IMR-90 (cell line): ENCODE measurements around the gene DOCK10. TPM values are rescaled to one million over a fixed set of nuclear protein-coding genes. Genes with fewer than 3 reads are reported as not detected.

Experiments
- ATAC-seq: fragments of 200-7000 bp; cut with Tn5 transposase; 2 replicates; pipeline ENCODE4 v1.9.1; 2020; ENCODE audit warnings: low read depth, mild to moderate bottlenecking, moderate library complexity
- BruUV-seq: library from RNA; stranded (reverse); fragments of 400-500 nt; replicated peaks from 2 replicates; lab custom pipeline; 2021; lab: Mats Ljungman, UMichigan
- CTCF ChIA-PET: fragments of 300-600 bp; formaldehyde crosslinking; extraction: SDS; loops from one replicate; lab custom pipeline; 2021; ENCODE audit warnings: antibody characterized with exemption; lab: Yijun Ruan, JAX
- POLR2A ChIA-PET: fragments of 300-600 bp; sonication (Branson Sonifier 250); formaldehyde crosslinking; loops from one replicate; lab custom pipeline; 2022; ENCODE audit warnings: antibody characterized with exemption; ENCODE audit not compliant: unreplicated experiment; lab: Charles Lee
- DNase-seq: peaks from one replicate; pipeline ENCODE4 v3.0.0; 2013
- H2AFZ ChIP-seq: replicated peaks from 2 replicates; pipeline ENCODE3; 2013; ENCODE audit warnings: low read length, mild to moderate bottlenecking; ENCODE audit not compliant: poor library complexity
- H2AK5ac ChIP-seq: 2 replicates; pipeline ENCODE4 v1.6.1; 2013; ENCODE audit warnings: low read depth, low read length, inconsistent platforms
- H2AK9ac ChIP-seq: replicated peaks from 2 replicates; pipeline ENCODE3; 2013; ENCODE audit warnings: mild to moderate bottlenecking, low read depth, low read length, moderate library complexity; ENCODE audit not compliant: poor library complexity
- H2BK120ac ChIP-seq: 2 replicates; pipeline ENCODE4 v1.6.1; 2013; ENCODE audit warnings: low read depth, low read length, inconsistent platforms
- H2BK15ac ChIP-seq: 3 replicates; pipeline ENCODE4 v1.6.1; 2013; ENCODE audit warnings: low read depth, low read length, inconsistent platforms
- H2BK20ac ChIP-seq: 2 replicates; pipeline ENCODE4 v1.6.1; 2013; ENCODE audit warnings: low read depth, mild to moderate bottlenecking, inconsistent platforms, low read length, moderate library complexity
- H2BK5ac ChIP-seq: 2 replicates; pipeline ENCODE4 v1.6.1; 2013; ENCODE audit warnings: mild to moderate bottlenecking, low read depth, low read length, inconsistent platforms; ENCODE audit not compliant: poor library complexity, severe bottlenecking
- H3K14ac ChIP-seq: replicated peaks from 2 replicates; pipeline ENCODE4 v1.6.1; 2013; ENCODE audit warnings: low read depth, low read length, inconsistent platforms
- H3K18ac ChIP-seq: 2 replicates; pipeline ENCODE4 v1.6.1; 2013; ENCODE audit warnings: low read depth, low read length, control low read depth
- H3K23ac ChIP-seq: 2 replicates; pipeline ENCODE4 v1.6.1; 2013; ENCODE audit warnings: low read depth, low read length, inconsistent platforms
- H3K27ac ChIP-seq: 2 replicates; pipeline ENCODE4 v1.5.1; 2013; ENCODE audit warnings: mild to moderate bottlenecking, control low read depth, low read length; ENCODE audit not compliant: insufficient read depth
- H3K27me3 ChIP-seq: 2 replicates; pipeline ENCODE4 v1.6.1; 2013; ENCODE audit warnings: low read length; ENCODE audit not compliant: control insufficient read depth, insufficient read depth
- H3K36me3 ChIP-seq: 2 replicates; pipeline ENCODE4 v1.6.1; 2013; ENCODE audit warnings: low read length, mixed read lengths; ENCODE audit not compliant: control insufficient read depth, insufficient read depth
- H3K4ac ChIP-seq: 2 replicates; pipeline ENCODE4 v1.6.1; 2013; ENCODE audit warnings: low read depth, low read length, inconsistent platforms
- H3K4me1 ChIP-seq: 2 replicates; pipeline ENCODE4 v1.6.1; 2013; ENCODE audit warnings: low read length, mixed read lengths; ENCODE audit not compliant: control insufficient read depth, insufficient read depth
- H3K4me2 ChIP-seq: 2 replicates; pipeline ENCODE4 v1.6.1; 2013; ENCODE audit warnings: low read depth, mild to moderate bottlenecking, control low read depth, low read length, moderate library complexity
- H3K4me3 ChIP-seq: 2 replicates; pipeline ENCODE4 v1.5.1; 2013; ENCODE audit warnings: low read depth, mild to moderate bottlenecking, control low read depth, low read length, moderate library complexity; ENCODE audit not compliant: insufficient read depth
- H3K56ac ChIP-seq: 2 replicates; pipeline ENCODE4 v1.6.1; 2013; ENCODE audit warnings: low read length, inconsistent platforms; ENCODE audit not compliant: insufficient read depth; ENCODE audit errors: extremely low read depth
- H3K79me1 ChIP-seq, 2 experiments: 2 replicates each; pipeline ENCODE4 v1.6.1; 2013; ENCODE audit warnings: low read length in 2 of 2, inconsistent platforms in 1 of 2, low read depth in 1 of 2
- H3K9ac ChIP-seq: 2 replicates; pipeline ENCODE4 v1.6.1; 2013; ENCODE audit warnings: low read depth, low read length, control low read depth
- H3K9me1 ChIP-seq: 2 replicates; pipeline ENCODE4 v1.6.1; 2013; ENCODE audit warnings: low read length, inconsistent platforms; ENCODE audit not compliant: insufficient read depth
- H3K9me3 ChIP-seq: 2 replicates; pipeline ENCODE4 v1.6.1; 2013; ENCODE audit warnings: low read length; ENCODE audit not compliant: control insufficient read depth, insufficient read depth
- H4K20me1 ChIP-seq: 2 replicates; pipeline ENCODE4 v1.6.1; 2013; ENCODE audit warnings: low read length, inconsistent platforms; ENCODE audit not compliant: insufficient read depth
- H4K5ac ChIP-seq: 2 replicates; pipeline ENCODE4 v1.6.1; 2013; ENCODE audit warnings: mild to moderate bottlenecking, low read depth, low read length, control low read depth
- H4K8ac ChIP-seq, 2 experiments: 2 replicates each; pipeline ENCODE4 v1.6.1; 2013; ENCODE audit warnings: low read depth in 2 of 2, low read length in 2 of 2, control low read depth in 1 of 2, inconsistent platforms in 1 of 2
- H4K91ac ChIP-seq: 2 replicates; pipeline ENCODE4 v1.6.1; 2013; ENCODE audit warnings: low read depth, low read length, inconsistent platforms; ENCODE audit not compliant: insufficient read depth
- FOS ChIP-seq: fragments of 150-350 bp; IDR thresholded peaks from 2 replicates; pipeline ENCODE4 v1.6.1; 2016; ENCODE audit warnings: low read depth, low read length
- WGBS, 2 experiments: methylation state at CpG; one replicate each; pipeline versions ENCODE4 v1.1.5 to v1.1.7; 2013; ENCODE audit warnings: missing lambda C conversion rate in 2 of 2; ENCODE audit not compliant: insufficient read length in 1 of 2; ENCODE audit errors: extremely low coverage in 2 of 2; 5-methylcytosine and 5-hydroxymethylcytosine counted together
- dilution Hi-C: fragments of 300-500 bp; cut with HindIII; formaldehyde crosslinking; loops from one replicate; pipeline ENCODE4 v1.14.3; 2018; ENCODE audit warnings: low sequenced_read_pairs; ENCODE audit not compliant: unreplicated experiment
- in situ Hi-C: fragments of 300-500 bp; cut with MboI; formaldehyde crosslinking; loops from 3 replicates; pipeline ENCODE4 v1.14.3; 2019; ENCODE audit warnings: low sequenced_read_pairs, inconsistent platforms, mixed read lengths
- intact Hi-C: fragments of 100-400 bp; cut with micrococcal nuclease; formaldehyde crosslinking; loops from 2 replicates; pipeline ENCODE4 v1.10.0; 2022
- polyA plus RNA-seq, 3 experiments: library from polyadenylated mRNA; depleted of rRNA; stranded (reverse); fragments of >200 nt; gene quantifications; 2 replicates each; pipeline ENCODE4 v1.2.3, GENCODE V29; 2012; ENCODE audit warnings: low replicate concordance in 1 of 3
- total RNA-seq: library from RNA; depleted of rRNA; stranded (reverse); fragments of >200 nt; gene quantifications from 2 replicates; pipeline ENCODE4 v1.2.3, GENCODE V29; 2012
- TF ChIP-seq, protein P1 (sequence below): fragments of 150-350 bp; IDR thresholded peaks from 2 replicates; pipeline ENCODE4 v1.6.1; 2017; ENCODE audit warnings: mild to moderate bottlenecking, antibody characterized with exemption, low read length, low read depth

The DOCK10 gene
- total and polyA plus RNA-seq, 2 of the 4 experiments (the other 2 are of a cell fraction) = 58.6 to 75.3 TPM

DNA sequence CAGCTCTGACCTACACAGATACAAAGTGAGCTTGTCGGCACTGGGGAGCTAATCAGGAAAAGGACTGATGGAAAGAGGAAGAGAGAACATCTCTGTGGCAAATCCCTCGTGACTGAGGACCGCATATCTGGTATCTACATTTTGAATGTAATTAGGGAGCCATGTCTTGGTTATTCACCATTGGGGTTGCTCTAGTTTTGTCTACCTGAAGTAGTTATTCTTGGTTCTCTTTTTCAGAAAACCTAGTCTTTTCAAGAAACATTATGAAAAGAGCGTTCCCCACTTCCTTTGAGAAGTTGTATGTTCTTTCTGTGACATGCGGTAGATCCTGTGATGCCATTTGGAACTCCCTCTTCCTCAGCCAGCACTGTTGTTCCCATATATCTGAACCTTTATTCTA lies 104.4 kb downstream of the DOCK10 start:
- H2AK9ac ChIP-seq = no peak overlapping the region
- H3K9me1 ChIP-seq = no peaks in the 10 kb centered on the region
- ATAC-seq = no peak
- no peaks in the 10 kb centered on the region for H3K27me3 ChIP-seq
- H3K27ac ChIP-seq = no peak overlapping the region
- intact Hi-C loops = no loop called here
- no peak overlapping the region for H3K4ac ChIP-seq
- TF ChIP-seq FOS = no peak
- TF ChIP-seq, protein P1, sequence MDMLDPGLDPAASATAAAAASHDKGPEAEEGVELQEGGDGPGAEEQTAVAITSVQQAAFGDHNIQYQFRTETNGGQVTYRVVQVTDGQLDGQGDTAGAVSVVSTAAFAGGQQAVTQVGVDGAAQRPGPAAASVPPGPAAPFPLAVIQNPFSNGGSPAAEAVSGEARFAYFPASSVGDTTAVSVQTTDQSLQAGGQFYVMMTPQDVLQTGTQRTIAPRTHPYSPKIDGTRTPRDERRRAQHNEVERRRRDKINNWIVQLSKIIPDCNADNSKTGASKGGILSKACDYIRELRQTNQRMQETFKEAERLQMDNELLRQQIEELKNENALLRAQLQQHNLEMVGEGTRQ = no peak
- BruUV-seq = no TSS peak
- no peak overlapping the region for H3K56ac ChIP-seq
- in situ Hi-C loops = no loop called here
- no peak overlapping the region for H3K9ac ChIP-seq
- DNase-seq = no peak
- H2BK20ac ChIP-seq = no peak overlapping the region
- no peak overlapping the region for H3K4me3 ChIP-seq
- no peak overlapping the region for H2BK5ac ChIP-seq
- H2AFZ ChIP-seq = no peak overlapping the region
- H3K79me1 ChIP-seq = peaks cover 31 to 41% of the 10 kb centered on the region in 2 experiments
- H3K23ac ChIP-seq = no peak overlapping the region
- WGBS, 2 experiments = no CpG with 5 or more reads among the region's 5 CpGs
- no peak overlapping the region for H2BK120ac ChIP-seq
- ChIA-PET CTCF (no interaction called here), POLR2A (no interaction called here)
- no peak overlapping the region for H3K18ac ChIP-seq
- H3K14ac ChIP-seq = no peak overlapping the region
- H3K9me3 ChIP-seq = no peaks in the 10 kb centered on the region
- H3K4me1 ChIP-seq = 0 out of 2 replicates have a peak, but pooled peaks cover 3% of the 10 kb centered on the region
- H2AK5ac ChIP-seq = no peak overlapping the region
- no peaks in the 10 kb centered on the region for H3K36me3 ChIP-seq
- no peak overlapping the region for H3K4me2 ChIP-seq
- H4K8ac ChIP-seq = no peak overlapping the region
- H4K91ac ChIP-seq = no peak overlapping the region
- no peak overlapping the region for H4K5ac ChIP-seq
- no peak overlapping the region for H2BK15ac ChIP-seq
- dilution Hi-C loops = no loop called here
- H4K20me1 ChIP-seq = no peaks in the 10 kb centered on the region
